ENCODE results near the gene CDCA8. TPM values are rescaled to one million over a fixed set of nuclear protein-coding genes. Genes with fewer than 3 reads are reported as not detected.
A peak's percentile ranks its signal among the peaks of the same experiment; 100 is the strongest.
"Not testable (repeated sequence)": the region's sequence is repeated elsewhere in the genome, so short reads cannot be mapped to it uniquely, and the experiment has no call there.

Gene CDCA8
- total RNA-seq, 1 donor from 2014 or later: 3.1 TPM

DNA sequence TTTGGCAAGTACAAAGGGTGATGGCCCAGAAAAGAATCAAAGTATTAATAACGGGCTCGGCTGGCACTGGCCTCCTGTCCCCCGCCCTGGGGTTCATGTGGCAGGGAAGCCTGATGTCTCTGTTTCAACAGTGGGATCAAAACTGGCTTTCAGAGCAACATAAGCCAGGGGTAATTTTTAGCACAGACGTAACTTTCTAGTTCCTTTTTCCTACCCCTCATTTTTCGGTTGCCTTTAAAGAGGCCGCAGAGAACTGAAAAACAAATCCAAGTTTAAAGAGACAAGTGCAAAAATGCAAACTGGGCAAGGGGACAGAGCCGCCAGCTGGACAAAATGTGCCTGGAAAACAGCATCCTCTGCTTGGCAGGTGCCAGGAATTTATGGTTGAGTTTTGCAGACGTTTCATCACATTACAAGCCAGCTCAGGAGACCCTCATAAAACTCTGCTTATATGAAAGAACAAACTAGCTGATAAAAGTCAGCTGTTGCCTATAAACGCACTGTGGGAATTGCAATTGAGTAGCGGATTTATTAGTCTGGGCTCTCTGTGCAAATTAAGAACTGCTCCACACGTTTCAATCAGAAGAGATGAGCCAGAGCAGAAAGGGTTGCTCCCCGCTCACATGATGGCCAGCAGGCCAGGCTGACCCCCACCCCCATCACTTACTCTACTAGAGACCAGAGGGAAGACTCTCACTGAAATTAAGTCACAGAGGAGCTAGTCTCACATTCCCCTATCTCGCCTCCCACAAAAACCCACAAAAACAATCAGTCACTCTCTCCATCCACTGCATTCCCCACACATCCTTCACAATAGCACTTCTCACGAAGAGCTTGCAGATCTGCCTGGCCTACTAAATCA lies 15.8 kb upstream of the CDCA8 start:
- DNase-seq (ENCODE audit: low read depth): no peak
- no peak for TF ChIP-seq CTCF (IDR thresholded peaks at IDR 0.05; ENCODE audit: insufficient read depth, low read length, poor library complexity, severe bottlenecking)
- Histone ChIP-seq H3K4me3 (ENCODE audit: low read depth, low read length) (no peak overlapping the region), H3K36me3 (ENCODE audit: control insufficient read depth, insufficient read depth, low read length) (no peaks in the 10 kb centered on the region), H3K27me3 (ENCODE audit: control insufficient read depth, insufficient read depth, low read length) (peaks cover 18% of the 10 kb centered on the region)

DNA sequence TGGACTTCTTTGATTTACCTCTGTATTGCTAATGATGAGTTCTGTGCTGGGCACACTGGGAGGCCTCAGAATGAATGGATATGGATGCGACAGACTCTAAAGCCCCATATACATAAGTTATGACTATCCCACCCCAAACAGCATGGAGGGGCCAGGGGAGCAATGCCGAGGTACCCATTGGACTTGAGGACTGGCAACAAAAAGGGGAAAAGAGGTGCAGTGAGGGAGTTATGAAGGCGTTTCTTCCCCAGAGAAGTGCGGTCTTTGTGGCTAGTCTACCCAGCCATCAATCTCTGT lies 15.2 kb upstream of the CDCA8 start:
- Histone ChIP-seq H3K4me3 (ENCODE audit: low read depth, low read length) (no peak overlapping the region), H3K27me3 (ENCODE audit: control insufficient read depth, insufficient read depth, low read length) (peaks cover 17% of the 10 kb centered on the region), H3K36me3 (ENCODE audit: control insufficient read depth, insufficient read depth, low read length) (no peaks in the 10 kb centered on the region)
- TF ChIP-seq CTCF (IDR thresholded peaks at IDR 0.05; ENCODE audit: insufficient read depth, low read length, poor library complexity, severe bottlenecking): no peak
- DNase-seq (ENCODE audit: low read depth): no peak

GRCh38 chr1:37677808-37678207 lies 14.5 kb upstream of the CDCA8 start:
- Histone ChIP-seq H3K36me3 (ENCODE audit: control insufficient read depth, insufficient read depth, low read length) (no peaks in the 10 kb centered on the region), H3K27me3 (ENCODE audit: control insufficient read depth, insufficient read depth, low read length) (peaks cover 17% of the 10 kb centered on the region), H3K4me3 (ENCODE audit: low read depth, low read length) (no peak overlapping the region)
- TF ChIP-seq CTCF (IDR thresholded peaks at IDR 0.05; ENCODE audit: insufficient read depth, low read length, poor library complexity, severe bottlenecking): no peak
- no peak for DNase-seq (ENCODE audit: low read depth)

DNA sequence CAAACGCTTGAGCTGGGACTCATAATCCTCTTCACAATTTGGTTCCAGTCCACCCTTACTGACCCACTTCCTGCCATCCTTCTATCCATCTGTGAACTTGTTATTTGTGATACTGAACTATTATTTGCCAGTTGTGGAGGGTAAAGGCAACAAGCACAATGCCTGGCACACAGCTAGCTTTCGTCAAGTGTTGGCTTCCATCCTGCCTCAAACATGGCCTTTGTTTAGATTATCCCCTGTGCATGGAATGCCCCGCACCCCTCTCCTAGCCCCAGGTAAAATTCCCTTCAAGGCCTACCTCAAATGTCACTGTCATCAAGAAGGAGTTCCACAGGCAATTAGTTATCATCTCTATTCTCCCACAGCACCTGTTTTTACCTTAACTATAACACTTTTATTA lies 11.4 kb upstream of the CDCA8 start:
- Histone ChIP-seq H3K36me3 (ENCODE audit: control insufficient read depth, insufficient read depth, low read length) (no peaks in the 10 kb centered on the region), H3K27me3 (ENCODE audit: control insufficient read depth, insufficient read depth, low read length) (peaks cover 8% of the 10 kb centered on the region), H3K4me3 (ENCODE audit: low read depth, low read length) (no peak overlapping the region)
- no peak for TF ChIP-seq CTCF (IDR thresholded peaks at IDR 0.05; ENCODE audit: insufficient read depth, low read length, poor library complexity, severe bottlenecking)
- no peak for DNase-seq (ENCODE audit: low read depth)

GRCh38 chr1:37682334-37682987 lies 9.9 kb upstream of the CDCA8 start:
- H3K36me3 ChIP-seq (ENCODE audit: control insufficient read depth, insufficient read depth, low read length): no peaks in the 10 kb centered on the region
- no peak overlapping the region for H3K4me3 ChIP-seq (ENCODE audit: low read depth, low read length)
- DNase-seq (ENCODE audit: low read depth): no peak
- TF ChIP-seq CTCF (IDR thresholded peaks at IDR 0.05; ENCODE audit: insufficient read depth, low read length, poor library complexity, severe bottlenecking): peak; percentile 78
- H3K27me3 ChIP-seq (ENCODE audit: control insufficient read depth, insufficient read depth, low read length): no peaks in the 10 kb centered on the region

- not testable (repeated sequence) for DNase-seq (ENCODE audit: low read depth); H3K4me3 ChIP-seq (ENCODE audit: low read depth, low read length); H3K27me3 ChIP-seq (ENCODE audit: control insufficient read depth, insufficient read depth, low read length); H3K36me3 ChIP-seq (ENCODE audit: control insufficient read depth, insufficient read depth, low read length)
These were observed 8.1 kb upstream of the CDCA8 start for GRCh38 chr1:37684182-37684581.

Measured in kidney epithelial cell (primary cell).